Left ventricle myocardium inferior (tissue), 1 donor: ENCODE measurements around the gene TRIP6. TPM values are rescaled to one million over a fixed set of nuclear protein-coding genes. Genes with fewer than 3 reads are reported as not detected.
A peak's percentile ranks its signal among the peaks of the same experiment; 100 is the strongest.

ENCODE experiments used
- DNase-seq: peaks from one replicate; pipeline ENCODE4 v3.0.0-alpha.2; 2020
- H3K27ac ChIP-seq: fragments of 200-600 bp; replicated peaks from 2 replicates; pipeline ENCODE4 v1.8.0; 2021
- H3K27me3 ChIP-seq: fragments of 200-600 bp; 2 replicates; pipeline ENCODE4 v1.8.0; 2021; ENCODE audit warnings: low read depth
- H3K36me3 ChIP-seq: fragments of 200-600 bp; 2 replicates; pipeline ENCODE4 v1.8.0; 2021
- H3K4me1 ChIP-seq: fragments of 200-600 bp; 2 replicates; pipeline ENCODE4 v1.8.0; 2021
- H3K4me3 ChIP-seq: fragments of 200-600 bp; 2 replicates; pipeline ENCODE4 v1.8.0; 2021; ENCODE audit warnings: mild to moderate bottlenecking, moderate library complexity
- H3K9me3 ChIP-seq: fragments of 200-600 bp; replicated peaks from 2 replicates; pipeline ENCODE4 v1.8.0; 2021
- intact Hi-C: fragments of 100-400 bp; cut with micrococcal nuclease; formaldehyde crosslinking; loops from one replicate; pipeline ENCODE4 v1.11.0; 2022
- total RNA-seq: library from RNA; stranded (reverse); fragmentation: NEBNext Ultra II Directional; extraction: Animal tissue kit (Norgen Biotek cat#: 25700); gene quantifications from one replicate; pipeline ENCODE4 v1.2.1, GENCODE V29; 2021
- TF ChIP-seq, protein P1 (sequence below): fragments of 200-600 bp; IDR thresholded peaks from 2 replicates; pipeline ENCODE4 v1.8.0; 2021; ENCODE audit warnings: antibody characterized with exemption, mild to moderate bottlenecking, borderline replicate concordance
- donor health status: DM: no; HTN: yes; CAD: no; lungs with severe emphysema.

TRIP6 gene
- total RNA-seq, 1 donor from 2014 or later, result 11.7 TPM

GRCh38 chr7:100823140-100823525 lies 44.1 kb upstream of the TRIP6 start:
- TF ChIP-seq, protein P1, sequence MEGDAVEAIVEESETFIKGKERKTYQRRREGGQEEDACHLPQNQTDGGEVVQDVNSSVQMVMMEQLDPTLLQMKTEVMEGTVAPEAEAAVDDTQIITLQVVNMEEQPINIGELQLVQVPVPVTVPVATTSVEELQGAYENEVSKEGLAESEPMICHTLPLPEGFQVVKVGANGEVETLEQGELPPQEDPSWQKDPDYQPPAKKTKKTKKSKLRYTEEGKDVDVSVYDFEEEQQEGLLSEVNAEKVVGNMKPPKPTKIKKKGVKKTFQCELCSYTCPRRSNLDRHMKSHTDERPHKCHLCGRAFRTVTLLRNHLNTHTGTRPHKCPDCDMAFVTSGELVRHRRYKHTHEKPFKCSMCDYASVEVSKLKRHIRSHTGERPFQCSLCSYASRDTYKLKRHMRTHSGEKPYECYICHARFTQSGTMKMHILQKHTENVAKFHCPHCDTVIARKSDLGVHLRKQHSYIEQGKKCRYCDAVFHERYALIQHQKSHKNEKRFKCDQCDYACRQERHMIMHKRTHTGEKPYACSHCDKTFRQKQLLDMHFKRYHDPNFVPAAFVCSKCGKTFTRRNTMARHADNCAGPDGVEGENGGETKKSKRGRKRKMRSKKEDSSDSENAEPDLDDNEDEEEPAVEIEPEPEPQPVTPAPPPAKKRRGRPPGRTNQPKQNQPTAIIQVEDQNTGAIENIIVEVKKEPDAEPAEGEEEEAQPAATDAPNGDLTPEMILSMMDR, result no peak
- H3K36me3 ChIP-seq, result peaks cover 62% of the 10 kb centered on the region
- no peaks in the 10 kb centered on the region for H3K9me3 ChIP-seq
- H3K4me1 ChIP-seq, result peaks cover 32% of the 10 kb centered on the region
- no peak for DNase-seq
- no peak overlapping the region for H3K27ac ChIP-seq
- no peak overlapping the region for H3K4me3 ChIP-seq
- no peaks in the 10 kb centered on the region for H3K27me3 ChIP-seq
- intact Hi-C loops, result no loop called here

- H3K36me3 ChIP-seq, result peaks cover 58% of the 10 kb centered on the region
Measured at GRCh38 chr7:100823534-100823933, 43.7 kb upstream of the TRIP6 start.

GRCh38 chr7:100824499-100825214 lies 42.5 kb upstream of the TRIP6 start:
- H3K4me3 ChIP-seq, result peak overlapping the region; percentile 72
- peak overlapping the region; percentile 91 for H3K27ac ChIP-seq
- H3K4me1 ChIP-seq, result peaks cover 42% of the 10 kb centered on the region
- TF ChIP-seq, protein P1, result no peak
- peaks cover 46% of the 10 kb centered on the region for H3K36me3 ChIP-seq
- intact Hi-C loops, result no loop called here
- H3K27me3 ChIP-seq, result peaks cover 4% of the 10 kb centered on the region
- no peaks in the 10 kb centered on the region for H3K9me3 ChIP-seq
- no peak for DNase-seq

More at GRCh38 chr7:100823534-100823933, 43.7 kb upstream of the TRIP6 start:
- Histone ChIP-seq H3K27ac (no peak overlapping the region), H3K4me1 (peaks cover 36% of the 10 kb centered on the region), H3K9me3 (no peaks in the 10 kb centered on the region), H3K27me3 (no peaks in the 10 kb centered on the region), H3K4me3 (no peak overlapping the region)
- intact Hi-C loops, result no loop called here
- TF ChIP-seq, protein P1, result no peak
- no peak for DNase-seq

GRCh38 chr7:100825215-100825671 lies 41.9 kb upstream of the TRIP6 start:
- Histone ChIP-seq H3K4me3 (peak overlapping the region; percentile 72), H3K27ac (peak overlapping the region; percentile 91), H3K36me3 (peaks cover 40% of the 10 kb centered on the region), H3K27me3 (peaks cover 4% of the 10 kb centered on the region), H3K9me3 (no peaks in the 10 kb centered on the region), H3K4me1 (peaks cover 42% of the 10 kb centered on the region)
- intact Hi-C loops, result no loop called here
- TF ChIP-seq, protein P1, result no peak
- no peak for DNase-seq

- TF ChIP-seq, protein P1, result no peak
- peak overlapping the region; percentile 91 for H3K27ac ChIP-seq
- H3K4me3 ChIP-seq, result peak overlapping the region; percentile 72
- H3K4me1 ChIP-seq, result peaks cover 42% of the 10 kb centered on the region
- DNase-seq, result no peak
- peaks cover 34% of the 10 kb centered on the region for H3K36me3 ChIP-seq
- intact Hi-C loops, result no loop called here
- H3K27me3 ChIP-seq, result peaks cover 4% of the 10 kb centered on the region
- no peaks in the 10 kb centered on the region for H3K9me3 ChIP-seq
Measured at GRCh38 chr7:100825751-100826513, 41.3 kb upstream of the TRIP6 start.
